Vagina (tissue), 2 donors: ENCODE measurements around the gene RGS17. TPM values are rescaled to one million over a fixed set of nuclear protein-coding genes. Genes with fewer than 3 reads are reported as not detected.

Experiments used
- DNase-seq, 2 donors: peaks; one replicate each; pipeline ENCODE4 v3.0.0-alpha.2; 2017; ENCODE audit errors: extremely low spot score in 2 of 2
- H3K27ac ChIP-seq: fragments of 200-600 bp; sonication (generic); one replicate; pipeline ENCODE4 v1.5.1; 2019
- H3K27me3 ChIP-seq: fragments of 200-600 bp; sonication (generic); one replicate; pipeline ENCODE4 v1.5.1; 2019
- H3K36me3 ChIP-seq, 2 donors: fragments of 200-600 bp; sonication (generic); one replicate each; pipeline ENCODE4 v1.5.1; 2017 to 2019
- H3K4me1 ChIP-seq: fragments of 200-600 bp; sonication (generic); one replicate; pipeline ENCODE4 v1.5.1; 2019
- H3K4me3 ChIP-seq, 2 donors: fragments of 200-600 bp; sonication (generic); 1 replicate in 1 of 2; 2 replicates in 1 of 2; pipeline ENCODE4 v1.5.1; 2016 to 2019
- H3K9me3 ChIP-seq: fragments of 200-600 bp; sonication (generic); one replicate; pipeline ENCODE4 v1.5.1; 2019
- POLR2A ChIP-seq, 2 donors: fragments of 450-650 bp; IDR thresholded peaks; one replicate each; pipeline ENCODE4 v1.6.1; 2017; ENCODE audit warnings: antibody characterized with exemption in 2 of 2, mild to moderate bottlenecking in 2 of 2, moderate library complexity in 2 of 2
- POLR2AphosphoS5 ChIP-seq, 2 donors: sonication (generic); formaldehyde crosslinking; IDR thresholded peaks; one replicate each; pipeline ENCODE4 v1.9.0; 2017; ENCODE audit warnings: antibody characterized with exemption in 2 of 2, mild to moderate bottlenecking in 2 of 2, low read depth in 1 of 2; ENCODE audit not compliant: insufficient read depth in 1 of 2
- intact Hi-C: fragments of 100-400 bp; cut with DNase I; formaldehyde crosslinking; loops from one replicate; pipeline ENCODE4 v1.15.1; 2023
- total RNA-seq: library from RNA; depleted of rRNA; stranded (reverse); fragments of >200 nt; gene quantifications from one replicate; pipeline ENCODE4 v1.2.3, GENCODE V29; 2016
- TF ChIP-seq, protein P1 (sequence below), 3 experiments: fragments of 450-650 bp in 2 of 3; fragments of 200-600 bp in 1 of 3; sonication (generic) in 1 of 3; IDR thresholded peaks; one replicate each; pipeline ENCODE4 v1.5.1; 2017 to 2019; ENCODE audit warnings: antibody characterized with exemption in 3 of 3, mild to moderate bottlenecking in 2 of 3, moderate library complexity in 2 of 3

RGS17 gene
- total RNA-seq, 1 donor from 2014 or later = 0.25 TPM

- intact Hi-C loops = no loop called here
- Histone ChIP-seq H3K4me3 (no peak overlapping the region), H3K4me1 (no peaks in the 10 kb centered on the region), H3K27ac (no peak overlapping the region), H3K9me3 (no peaks in the 10 kb centered on the region), H3K36me3 (no peaks in the 10 kb centered on the region), H3K27me3 (no peaks in the 10 kb centered on the region)
- TF ChIP-seq POLR2A (IDR thresholded peaks at IDR 0.05) (no peak), POLR2AphosphoS5 (IDR thresholded peaks at IDR 0.05; ENCODE audit: insufficient read depth in 1 of 2, low read depth in 1 of 2) (no peak)
- TF ChIP-seq, protein P1, sequence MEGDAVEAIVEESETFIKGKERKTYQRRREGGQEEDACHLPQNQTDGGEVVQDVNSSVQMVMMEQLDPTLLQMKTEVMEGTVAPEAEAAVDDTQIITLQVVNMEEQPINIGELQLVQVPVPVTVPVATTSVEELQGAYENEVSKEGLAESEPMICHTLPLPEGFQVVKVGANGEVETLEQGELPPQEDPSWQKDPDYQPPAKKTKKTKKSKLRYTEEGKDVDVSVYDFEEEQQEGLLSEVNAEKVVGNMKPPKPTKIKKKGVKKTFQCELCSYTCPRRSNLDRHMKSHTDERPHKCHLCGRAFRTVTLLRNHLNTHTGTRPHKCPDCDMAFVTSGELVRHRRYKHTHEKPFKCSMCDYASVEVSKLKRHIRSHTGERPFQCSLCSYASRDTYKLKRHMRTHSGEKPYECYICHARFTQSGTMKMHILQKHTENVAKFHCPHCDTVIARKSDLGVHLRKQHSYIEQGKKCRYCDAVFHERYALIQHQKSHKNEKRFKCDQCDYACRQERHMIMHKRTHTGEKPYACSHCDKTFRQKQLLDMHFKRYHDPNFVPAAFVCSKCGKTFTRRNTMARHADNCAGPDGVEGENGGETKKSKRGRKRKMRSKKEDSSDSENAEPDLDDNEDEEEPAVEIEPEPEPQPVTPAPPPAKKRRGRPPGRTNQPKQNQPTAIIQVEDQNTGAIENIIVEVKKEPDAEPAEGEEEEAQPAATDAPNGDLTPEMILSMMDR (IDR thresholded peaks at IDR 0.05) = no peak
- DNase-seq = no peak
Observed at GRCh38 chr6:153076431-153076830, 54.7 kb downstream of the RGS17 start.

GRCh38 chr6:153074761-153075160 lies 56.3 kb downstream of the RGS17 start:
- Histone ChIP-seq H3K27me3 (no peaks in the 10 kb centered on the region), H3K27ac (no peak overlapping the region), H3K36me3 (no peaks in the 10 kb centered on the region), H3K4me3 (no peak overlapping the region), H3K4me1 (no peaks in the 10 kb centered on the region), H3K9me3 (no peaks in the 10 kb centered on the region)
- intact Hi-C loops = no loop called here
- no peak for DNase-seq
- TF ChIP-seq POLR2A (IDR thresholded peaks at IDR 0.05) (no peak), POLR2AphosphoS5 (IDR thresholded peaks at IDR 0.05; ENCODE audit: insufficient read depth in 1 of 2, low read depth in 1 of 2) (no peak)
- TF ChIP-seq, protein P1 (IDR thresholded peaks at IDR 0.05) = no peak

GRCh38 chr6:153073841-153074240 lies 57.2 kb downstream of the RGS17 start:
- Histone ChIP-seq H3K36me3 (no peaks in the 10 kb centered on the region), H3K9me3 (no peaks in the 10 kb centered on the region), H3K4me1 (no peaks in the 10 kb centered on the region), H3K4me3 (no peak overlapping the region), H3K27me3 (no peaks in the 10 kb centered on the region), H3K27ac (no peak overlapping the region)
- DNase-seq = no peak
- TF ChIP-seq POLR2A (IDR thresholded peaks at IDR 0.05) = no peak
- TF ChIP-seq, protein P1 (IDR thresholded peaks at IDR 0.05) = no peak
- intact Hi-C loops = no loop called here

GRCh38 chr6:153070756-153071155 lies 60.3 kb downstream of the RGS17 start:
- no peak for DNase-seq
- no peaks in the 10 kb centered on the region for H3K27me3 ChIP-seq
- H3K4me3 ChIP-seq = no peak overlapping the region
- H3K27ac ChIP-seq = no peak overlapping the region
- TF ChIP-seq, protein P1 (IDR thresholded peaks at IDR 0.05) = no peak
- no peak for TF ChIP-seq POLR2AphosphoS5 (IDR thresholded peaks at IDR 0.05; ENCODE audit: insufficient read depth in 1 of 2, low read depth in 1 of 2)
- no peak for TF ChIP-seq POLR2A (IDR thresholded peaks at IDR 0.05)
- no peaks in the 10 kb centered on the region for H3K36me3 ChIP-seq
- no peaks in the 10 kb centered on the region for H3K9me3 ChIP-seq
- intact Hi-C loops = no loop called here
- no peaks in the 10 kb centered on the region for H3K4me1 ChIP-seq

DNA sequence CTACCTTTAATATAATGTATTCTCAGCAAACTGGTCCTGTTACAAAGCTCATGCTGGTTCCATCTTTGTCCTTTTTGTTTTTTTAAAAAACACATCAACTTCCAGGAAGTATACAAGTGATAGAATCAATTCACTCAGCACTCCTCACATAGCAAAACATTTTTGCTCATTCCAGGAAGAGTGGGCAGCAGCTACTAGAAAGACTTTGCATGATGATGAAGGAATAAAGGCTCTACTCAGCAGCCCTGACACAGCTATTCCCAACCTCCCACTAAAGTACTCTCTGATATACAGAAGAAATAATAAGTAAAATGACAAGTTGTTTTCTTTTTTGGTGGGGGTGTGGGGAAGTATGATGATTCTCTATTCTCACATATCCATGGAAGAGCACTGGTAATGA lies 61.2 kb downstream of the RGS17 start:
- Histone ChIP-seq H3K36me3 (no peaks in the 10 kb centered on the region), H3K9me3 (no peaks in the 10 kb centered on the region), H3K4me3 (no peak overlapping the region), H3K4me1 (no peaks in the 10 kb centered on the region), H3K27ac (no peak overlapping the region), H3K27me3 (no peaks in the 10 kb centered on the region)
- TF ChIP-seq POLR2A (IDR thresholded peaks at IDR 0.05) (no peak), POLR2AphosphoS5 (IDR thresholded peaks at IDR 0.05; ENCODE audit: insufficient read depth in 1 of 2, low read depth in 1 of 2) (no peak)
- TF ChIP-seq, protein P1 (IDR thresholded peaks at IDR 0.05) = no peak
- intact Hi-C loops = no loop called here
- no peak for DNase-seq
